DMS114 treated with DMSO at 0.1 percent for 48 hours (cell line): ENCODE measurements around the gene SGCA.
A peak's percentile ranks its signal among the peaks of the same experiment; 100 is the strongest.

Experiments used
- DNase-seq: peaks from one replicate; lab custom pipeline; 2025; ENCODE audit not compliant: unreplicated experiment; lab: John Stamatoyannopoulos, UW

SGCA gene

GRCh38 chr17:50149091-50149416 lies 16.8 kb upstream of the SGCA start:
- DNase-seq: no peak

DNA sequence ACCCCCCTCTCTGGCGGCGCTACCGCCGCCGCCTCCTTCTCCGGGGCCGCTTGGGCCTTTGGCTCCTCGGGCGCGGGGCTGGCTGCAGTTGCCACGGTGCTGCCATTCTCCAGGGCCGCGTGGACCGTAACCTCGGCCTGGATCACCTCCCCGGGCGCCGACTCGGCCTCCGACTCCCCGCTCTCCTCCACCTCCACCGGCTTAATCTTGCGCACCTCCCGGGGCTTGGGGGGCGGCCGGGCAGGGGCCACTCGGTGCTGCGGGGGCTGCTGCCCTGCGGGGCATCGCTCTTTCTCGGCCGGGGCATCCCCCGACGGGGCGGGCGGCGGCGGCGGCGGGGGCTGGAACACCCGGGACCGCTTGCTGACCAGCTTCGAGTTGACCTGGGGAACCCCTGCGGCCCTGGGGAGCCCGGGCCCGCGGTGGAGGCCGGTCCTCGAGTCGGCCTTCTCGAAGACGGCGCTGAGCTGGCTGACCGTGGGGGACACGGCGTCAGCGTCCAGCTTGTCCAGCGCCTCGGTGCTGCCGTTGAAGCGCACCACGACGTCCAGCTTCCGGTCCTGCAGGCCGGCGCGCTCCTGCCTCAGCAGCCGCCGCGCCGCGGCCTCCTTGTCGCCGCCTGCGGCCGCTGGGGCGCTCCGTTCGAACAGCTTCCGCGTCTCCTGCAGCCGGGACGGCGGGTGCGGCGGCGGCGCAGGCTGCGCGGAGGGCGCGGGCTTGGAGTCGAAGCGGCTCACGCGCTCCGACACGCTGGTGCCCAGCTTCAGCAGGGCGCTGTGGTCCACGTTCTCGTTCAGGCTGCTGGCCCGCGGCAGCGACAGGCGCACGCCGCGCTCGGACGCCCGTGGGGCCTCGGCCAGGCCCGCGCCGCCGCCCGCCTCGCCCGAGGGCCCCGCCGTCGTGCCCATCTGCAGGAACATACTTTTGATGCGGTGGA lies 16.1 kb upstream of the SGCA start:
- DNase-seq: no peak

- DNase-seq: no peak
These were observed 15.3 kb upstream of the SGCA start, which contains the start of gene PPP1R9B for GRCh38 chr17:50150354-50151040. Gene PPP1R9B (minus strand): TSS chr17:50150677. CDS start chr17:50150513, 164 bp downstream.

DNA sequence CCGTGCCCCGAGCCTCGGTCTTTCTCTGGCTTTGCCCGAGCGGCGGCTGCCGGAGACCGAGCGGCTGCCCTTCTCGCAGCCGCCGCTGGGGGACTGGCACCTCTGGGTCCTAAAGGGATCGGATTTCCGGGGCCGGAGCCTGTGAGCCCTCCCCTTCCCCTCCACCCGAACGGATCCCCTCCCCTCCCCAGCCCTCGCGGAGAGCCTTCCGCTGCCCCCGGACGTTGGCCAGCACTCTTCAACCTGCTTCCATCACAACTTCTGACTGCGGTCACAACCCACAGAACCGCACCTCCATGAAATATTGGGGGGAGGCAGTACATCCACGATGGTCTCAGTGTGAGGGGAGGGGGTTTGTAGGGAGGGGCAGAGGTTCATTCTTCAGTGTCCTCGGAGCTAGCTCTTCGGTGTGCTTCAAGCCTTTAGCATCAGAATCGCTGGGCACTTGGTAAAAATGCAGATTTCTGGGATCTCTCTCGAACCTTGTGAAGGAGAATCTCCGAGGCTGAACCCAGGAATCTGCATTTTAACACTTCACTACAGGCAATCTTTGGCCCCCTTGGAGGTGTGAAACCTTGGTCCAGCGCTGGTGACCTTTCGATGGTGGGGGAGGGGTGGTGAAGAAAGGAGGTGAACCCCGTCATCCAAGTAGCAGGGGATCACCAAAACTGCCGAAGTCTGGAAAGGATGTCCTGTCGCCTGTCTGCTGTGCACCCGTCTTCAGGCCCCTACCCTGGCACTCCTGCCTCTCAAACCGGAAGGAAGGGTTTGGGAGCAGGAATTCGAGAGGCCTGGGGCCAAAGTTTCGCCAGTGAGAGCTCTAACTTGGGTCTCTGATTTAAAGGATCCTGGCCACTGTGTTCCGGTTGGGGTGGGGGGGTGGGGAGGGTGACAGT lies 14.5 kb upstream of the SGCA start:
- DNase-seq: peak; percentile 77

DNA sequence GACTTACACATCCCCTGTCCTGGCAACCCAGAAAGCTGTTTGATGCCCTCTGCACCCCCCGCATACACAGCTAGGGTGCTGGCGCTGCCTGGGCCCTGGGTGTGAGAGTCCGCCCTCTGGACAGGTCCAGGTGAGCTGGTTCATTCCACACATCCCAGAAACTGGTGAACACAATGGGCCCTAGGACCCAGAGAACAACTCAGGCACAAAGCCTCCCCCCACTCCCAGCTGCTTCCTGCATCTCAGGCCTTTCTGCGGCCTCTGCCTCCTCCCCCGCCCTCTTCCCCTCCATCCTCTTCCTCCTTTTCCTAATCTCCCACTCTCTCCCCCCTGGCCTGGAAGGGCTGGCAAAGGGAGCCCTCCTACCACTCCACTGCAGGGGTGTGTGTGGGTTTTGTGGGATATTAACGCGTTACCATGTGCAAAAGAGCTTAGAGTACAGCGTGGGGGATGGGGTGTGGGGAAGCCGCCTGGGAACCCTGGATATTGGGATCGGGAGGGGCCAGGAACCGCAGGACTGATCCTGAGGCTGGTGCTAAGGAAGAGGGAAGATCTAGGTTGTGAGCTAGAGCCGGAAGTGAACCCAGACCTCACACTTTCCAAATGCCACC lies 13.8 kb upstream of the SGCA start:
- peak; percentile 86 for DNase-seq

DNA sequence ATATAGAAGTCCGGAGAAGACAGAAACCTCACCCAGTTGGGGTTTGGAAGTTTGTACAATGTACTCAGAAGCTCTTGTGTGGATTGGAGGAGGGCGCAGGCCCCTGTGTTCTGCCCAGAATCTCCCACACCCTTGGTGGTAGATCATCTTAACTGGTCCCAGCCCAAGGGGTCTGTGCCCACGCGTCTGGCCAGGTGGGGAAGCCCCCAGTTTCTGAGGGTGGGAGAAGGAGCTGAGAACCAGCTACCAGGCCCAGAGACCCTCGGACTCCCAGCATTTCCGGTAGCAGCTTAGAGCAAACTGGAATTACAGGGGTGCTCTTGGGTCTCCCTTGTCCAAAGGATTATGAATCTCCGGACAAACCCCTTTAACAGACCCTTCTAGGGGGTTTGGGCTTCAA lies 13.1 kb upstream of the SGCA start:
- DNase-seq: no peak

- no peak for DNase-seq
These were observed 11.9 kb upstream of the SGCA start for GRCh38 chr17:50153650-50154575.

- no peak for DNase-seq
These were observed 11.2 kb upstream of the SGCA start for GRCh38 chr17:50154604-50155003.

- no peak for DNase-seq
These were observed 10.5 kb upstream of the SGCA start for GRCh38 chr17:50155115-50155819.

GRCh38 chr17:50157891-50158290 lies 7.9 kb upstream of the SGCA start:
- DNase-seq: no peak

DNA sequence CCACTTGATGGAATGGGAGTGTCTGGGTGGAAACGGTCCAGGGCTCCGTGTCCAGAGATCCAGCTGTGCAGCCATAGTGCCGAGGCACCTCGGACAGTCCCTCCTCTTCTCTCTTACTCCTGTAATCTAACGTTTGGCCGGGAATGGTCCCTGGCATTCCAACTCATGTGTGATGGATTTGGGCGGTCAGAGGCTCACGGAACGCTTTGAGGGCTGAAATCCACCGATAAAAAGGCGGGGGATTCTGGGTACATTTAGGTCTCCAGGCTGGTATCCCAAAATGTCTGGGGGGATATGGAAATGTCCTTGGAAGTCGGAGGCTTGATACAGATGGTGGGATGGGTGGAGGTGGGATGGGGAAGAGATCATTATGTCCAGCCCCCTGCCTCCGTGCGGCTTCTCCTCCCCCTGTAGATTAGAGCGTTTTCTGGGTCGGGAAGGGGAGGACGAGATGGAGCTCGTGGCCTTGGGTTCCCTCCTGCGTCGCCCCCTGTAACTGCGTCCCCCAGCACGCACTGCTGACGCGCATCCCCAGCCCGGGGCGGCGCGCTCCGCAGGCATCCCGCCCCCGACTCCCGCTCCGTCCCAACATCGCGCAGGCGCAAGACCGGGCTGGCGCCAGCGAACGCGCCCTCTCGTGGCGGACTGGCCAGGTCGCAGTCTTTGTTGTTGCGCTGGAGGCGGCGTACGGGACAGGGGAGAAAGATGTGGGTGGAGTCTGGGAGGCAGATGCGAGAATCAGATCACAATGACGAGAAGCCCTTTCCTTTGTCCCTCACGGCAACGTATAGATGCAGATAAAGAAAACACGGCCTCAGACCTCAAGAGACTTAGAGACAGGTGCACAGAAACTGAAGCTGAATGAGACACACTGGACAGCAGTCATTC lies 4.5 kb upstream of the SGCA start:
- peak; percentile 90 for DNase-seq

DNA sequence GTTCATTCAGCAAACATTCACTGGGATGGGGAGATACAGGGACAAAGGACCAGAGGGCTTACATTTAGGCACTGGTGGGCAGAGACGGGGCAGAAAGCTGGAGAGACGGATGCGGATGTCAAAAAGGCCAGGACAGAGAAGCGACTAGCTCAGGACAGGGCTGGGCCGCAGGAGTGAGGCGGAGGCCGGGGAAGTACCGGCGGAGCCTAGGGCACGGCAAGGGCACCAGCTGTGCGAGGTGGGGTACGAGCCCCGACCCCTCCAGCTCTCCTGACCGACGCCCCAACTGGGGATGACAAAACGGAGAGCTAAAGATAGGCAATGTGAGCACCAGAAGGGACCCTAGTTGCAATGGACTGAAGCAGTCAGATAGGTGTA lies 3.9 kb upstream of the SGCA start:
- DNase-seq: no peak

GRCh38 chr17:50162466-50163254 lies 3.1 kb upstream of the SGCA start:
- no peak for DNase-seq

DNA sequence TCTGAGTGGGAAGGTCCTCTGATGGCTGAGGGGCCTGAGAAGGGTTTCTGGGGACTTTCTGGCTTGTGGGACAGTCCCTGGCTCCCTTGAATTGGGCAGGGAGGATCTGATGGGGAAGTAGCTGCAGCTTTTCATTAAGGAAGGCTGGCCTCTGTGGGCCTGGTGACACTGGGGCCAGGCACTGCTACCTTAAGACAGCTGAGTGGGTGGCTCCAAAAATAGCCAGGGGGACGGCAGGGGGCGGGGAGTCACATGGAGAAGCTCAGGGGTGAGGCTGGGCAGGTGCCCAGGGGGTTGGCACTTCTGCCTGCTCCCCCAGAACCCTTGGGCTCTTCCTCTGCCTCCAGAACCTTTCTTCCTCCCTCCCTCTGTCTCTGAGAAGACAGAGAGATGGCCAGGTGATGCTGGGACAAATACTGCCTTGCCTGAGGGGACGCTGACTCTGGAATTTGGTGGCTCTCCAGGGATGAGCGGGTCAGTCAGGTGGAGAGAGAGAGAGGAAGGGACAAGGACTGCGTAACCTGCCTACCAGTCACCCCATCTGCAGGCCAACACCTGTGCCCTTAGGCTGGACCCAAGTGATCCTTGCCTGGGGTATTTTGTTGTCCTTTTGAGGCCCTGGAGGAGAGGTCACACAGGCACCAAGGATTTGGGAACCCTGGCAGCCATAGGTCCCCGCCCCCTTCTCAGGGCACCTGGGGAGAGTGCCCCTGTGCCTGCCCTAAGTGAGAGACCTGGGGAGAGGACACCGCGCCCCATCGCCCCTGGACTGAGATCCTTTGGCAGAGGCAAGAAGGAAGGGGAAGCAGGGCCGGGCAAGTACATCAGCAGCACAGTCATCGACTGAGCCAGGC lies 1.7 kb upstream of the SGCA start:
- no peak for DNase-seq

DNA sequence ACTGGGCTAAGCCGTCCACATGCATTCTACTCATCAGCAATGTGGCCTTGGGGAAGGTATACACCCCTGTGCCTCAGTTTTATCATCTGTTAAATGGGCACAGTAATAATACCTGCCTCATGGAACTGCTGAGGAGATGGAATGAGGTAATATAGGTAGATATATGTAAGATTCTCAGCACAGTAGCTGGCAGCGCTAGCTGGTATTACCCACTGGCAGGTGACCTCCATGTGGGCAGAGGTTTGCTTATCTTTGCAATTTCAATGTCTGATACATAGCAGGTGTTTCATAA lies 1.2 kb upstream of the SGCA start:
- DNase-seq: no peak

- DNase-seq: no peak
These were observed 739 bp upstream of the SGCA start for GRCh38 chr17:50165066-50165465.

DNA sequence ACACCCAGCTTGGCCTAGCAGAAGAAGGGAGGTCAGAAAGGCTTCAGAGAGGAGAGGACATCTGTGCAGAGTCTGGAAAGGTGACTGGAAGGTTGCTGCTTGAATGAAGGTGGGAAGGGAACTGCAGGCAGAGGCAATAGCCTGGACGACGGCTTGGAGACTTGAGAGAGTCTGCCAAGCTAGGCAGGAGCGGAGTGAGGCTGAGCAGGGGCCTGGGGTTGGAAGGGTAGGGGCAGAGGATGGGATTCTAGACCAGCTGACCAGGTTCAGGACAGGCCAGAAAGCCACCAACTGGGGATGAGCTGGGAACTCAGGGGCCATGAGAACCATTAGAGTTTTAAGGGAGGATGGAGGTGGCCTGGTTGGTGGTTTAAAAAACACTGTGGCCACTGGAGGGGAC lies 339 bp upstream of the SGCA start:
- no peak for DNase-seq
